GM21619 (cell line): ENCODE results near the gene TFCP2L1.
"Not testable (repeated sequence)": the region's sequence is repeated elsewhere in the genome, so short reads cannot be mapped to it uniquely, and the experiment has no call there.

Experiments
- ATAC-seq: cut with Tn5 transposase; IDR thresholded peaks from one replicate; pipeline ENCODE4 v1.9.1; 2021; ENCODE audit not compliant: unreplicated experiment

The TFCP2L1 gene

DNA sequence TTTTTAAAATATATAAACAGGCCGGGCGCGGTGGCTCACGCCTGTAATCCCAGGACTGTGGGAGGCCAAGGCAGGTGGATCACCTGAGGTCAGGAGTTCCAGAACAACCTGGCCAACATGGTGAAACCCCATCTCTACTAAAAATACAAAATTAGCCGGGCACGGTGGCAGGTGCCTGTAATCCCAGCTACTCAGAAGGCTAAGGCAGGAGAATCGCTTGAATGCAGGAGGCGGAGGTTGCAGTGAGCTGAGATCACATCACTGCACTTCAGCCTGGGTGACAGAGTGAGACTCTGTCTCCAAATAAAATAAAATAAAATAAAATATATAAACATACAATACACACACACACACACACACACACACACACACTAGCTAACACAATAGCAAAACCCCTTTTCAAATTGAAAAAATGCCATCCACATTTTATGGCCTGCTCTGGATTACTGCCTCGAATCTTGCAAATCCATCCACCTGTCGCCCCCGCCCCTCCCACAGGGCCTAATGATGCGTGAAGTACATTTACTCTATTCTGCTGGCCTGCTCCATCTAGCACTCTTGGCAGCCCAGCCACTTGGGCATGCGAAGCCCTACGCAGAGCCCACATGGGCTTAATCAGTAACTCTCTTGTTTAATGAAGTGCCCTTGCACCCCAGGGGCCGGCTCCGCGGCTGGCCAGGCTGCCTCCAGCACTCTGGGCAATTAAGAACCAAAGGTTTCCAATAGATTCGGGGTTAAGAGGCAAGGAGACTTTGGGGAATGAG lies 57.4 kb downstream of the TFCP2L1 start:
- ATAC-seq, result not testable (repeated sequence)

DNA sequence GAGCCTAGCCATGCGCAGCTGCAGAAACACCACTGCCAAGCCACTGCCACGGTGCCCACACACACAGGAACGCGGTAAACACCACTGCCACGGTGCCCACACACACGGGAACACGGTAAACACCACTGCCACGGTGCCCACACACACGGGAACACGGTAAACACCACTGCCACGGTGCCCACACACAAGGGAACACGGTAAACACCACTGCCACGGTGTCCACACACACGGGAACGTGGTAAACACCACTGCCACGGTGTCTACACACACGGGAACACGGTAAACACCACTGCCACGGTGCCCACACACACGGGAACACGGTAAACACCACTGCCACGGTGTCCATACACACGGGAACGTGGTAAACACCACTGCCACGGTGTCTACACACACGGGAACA lies 59.3 kb downstream of the TFCP2L1 start:
- not testable (repeated sequence) for ATAC-seq

DNA sequence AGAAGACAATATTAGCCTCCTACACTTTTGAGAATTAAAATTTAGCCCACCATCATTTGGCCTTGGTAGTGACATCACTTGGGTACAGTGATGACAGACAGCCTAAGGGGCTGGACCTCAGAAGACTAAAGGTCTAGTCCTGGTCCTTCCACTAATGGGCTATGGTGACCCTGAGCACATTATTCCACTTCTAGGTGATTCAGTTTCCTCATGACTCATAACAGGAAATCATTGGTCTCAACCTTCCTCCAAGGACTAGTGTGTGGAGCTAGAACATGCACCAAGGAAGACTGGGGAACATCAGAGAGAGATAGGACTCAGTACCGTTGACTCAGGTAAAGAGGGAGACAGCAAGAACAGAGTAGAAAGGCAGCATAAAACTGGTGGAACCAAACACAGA lies 64.0 kb downstream of the TFCP2L1 start:
- no peak for ATAC-seq

DNA sequence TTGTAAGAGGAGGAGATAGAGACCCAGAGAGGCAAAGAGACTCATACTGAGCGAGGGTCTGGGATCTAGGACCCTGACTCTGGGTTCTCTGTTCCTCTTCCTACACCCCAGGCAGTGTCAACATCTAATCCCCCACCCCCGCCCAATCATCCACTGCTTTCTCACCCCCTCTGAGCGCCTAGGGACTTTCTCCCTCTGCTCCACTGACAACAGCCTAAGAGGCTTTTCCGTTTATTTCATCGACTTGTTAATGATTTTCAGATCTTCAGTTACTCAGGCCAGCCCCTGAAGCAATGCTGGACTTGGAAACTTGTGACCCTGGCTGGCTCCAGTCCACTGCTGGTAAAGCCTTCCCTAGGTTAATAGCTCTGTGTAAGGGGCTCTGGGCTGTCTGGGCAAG lies 65.1 kb downstream of the TFCP2L1 start:
- ATAC-seq, result no peak

GRCh38 chr2:121218386-121218938 lies 66.5 kb downstream of the TFCP2L1 start:
- no peak for ATAC-seq

- no peak for ATAC-seq
These were observed 67.4 kb downstream of the TFCP2L1 start for GRCh38 chr2:121217627-121218026.

DNA sequence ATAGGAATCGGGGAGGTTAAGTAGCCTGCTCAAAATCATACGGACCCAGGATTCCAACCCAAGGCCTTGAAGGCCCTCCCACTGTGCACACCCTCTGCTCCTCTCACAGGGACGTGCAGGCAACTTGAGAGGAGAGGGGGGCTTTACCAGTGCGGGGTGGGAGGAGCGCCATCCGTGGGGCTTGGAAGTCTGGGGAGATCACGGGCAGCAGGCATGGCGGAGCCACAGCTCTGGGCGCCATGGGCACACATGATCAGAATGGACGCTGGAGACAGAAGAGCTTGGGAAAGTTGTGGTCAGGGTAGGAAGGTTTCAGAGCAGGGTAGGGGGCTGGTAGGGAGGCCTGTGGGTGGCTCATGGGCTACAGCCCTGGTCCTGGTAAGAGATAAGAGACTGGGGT lies 70.7 kb downstream of the TFCP2L1 start:
- ATAC-seq, result no peak

GRCh38 chr2:121213386-121213785 lies 71.6 kb downstream of the TFCP2L1 start:
- no peak for ATAC-seq

DNA sequence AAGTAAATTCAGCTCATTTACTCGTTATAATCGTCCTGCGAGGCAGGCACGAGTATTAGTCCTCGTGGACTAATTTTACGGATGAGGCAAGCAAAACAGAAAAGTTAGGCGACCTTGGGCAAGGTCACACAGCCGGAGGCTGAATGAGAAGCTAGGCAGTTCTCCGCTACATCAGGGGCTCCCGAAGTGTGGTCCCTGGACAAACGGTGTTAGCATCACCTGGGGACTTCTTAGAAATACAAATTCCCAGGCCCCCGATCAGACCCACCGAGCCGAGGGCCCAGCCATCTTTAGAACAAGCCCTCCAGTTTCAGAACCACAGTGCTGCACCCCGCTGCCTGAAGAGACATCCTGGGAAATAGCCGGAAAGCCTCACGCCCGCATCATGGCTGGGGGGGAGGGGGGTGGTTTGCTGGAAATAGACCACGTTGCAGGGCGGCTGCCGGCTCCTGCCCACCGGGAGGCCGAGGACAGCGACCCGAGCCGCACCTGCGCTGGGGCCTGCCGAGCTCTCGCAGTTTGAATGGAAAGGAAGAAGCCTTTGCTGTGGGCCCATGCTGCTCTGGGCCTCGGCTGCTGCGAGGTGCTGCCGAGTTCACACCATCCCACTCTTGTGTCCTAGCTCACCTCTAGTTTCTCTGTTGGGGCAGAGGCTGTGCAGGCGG lies 72.2 kb downstream of the TFCP2L1 start:
- ATAC-seq, result no peak

- no peak for ATAC-seq
These were observed 73.3 kb downstream of the TFCP2L1 start for GRCh38 chr2:121211689-121212151.

DNA sequence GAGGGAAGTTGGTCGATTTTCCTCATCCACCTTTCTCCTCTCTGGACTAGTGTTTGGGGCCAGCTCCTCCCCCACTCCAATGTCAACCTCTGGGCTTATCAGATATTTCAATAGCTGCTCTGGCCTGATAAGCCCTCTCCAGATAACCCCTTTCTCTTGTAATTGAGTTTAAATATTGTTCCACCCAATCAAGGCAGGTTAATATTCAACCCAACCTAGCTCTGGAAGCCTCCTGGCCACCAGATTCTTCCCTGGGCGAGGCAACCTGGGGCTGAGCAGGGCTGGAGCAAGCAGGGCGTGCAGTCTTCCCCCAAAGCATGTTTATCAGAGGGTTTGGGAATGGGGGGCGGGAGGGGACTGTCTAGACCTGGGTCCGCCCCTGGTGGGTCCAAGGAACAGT lies 73.8 kb downstream of the TFCP2L1 start:
- no peak for ATAC-seq

DNA sequence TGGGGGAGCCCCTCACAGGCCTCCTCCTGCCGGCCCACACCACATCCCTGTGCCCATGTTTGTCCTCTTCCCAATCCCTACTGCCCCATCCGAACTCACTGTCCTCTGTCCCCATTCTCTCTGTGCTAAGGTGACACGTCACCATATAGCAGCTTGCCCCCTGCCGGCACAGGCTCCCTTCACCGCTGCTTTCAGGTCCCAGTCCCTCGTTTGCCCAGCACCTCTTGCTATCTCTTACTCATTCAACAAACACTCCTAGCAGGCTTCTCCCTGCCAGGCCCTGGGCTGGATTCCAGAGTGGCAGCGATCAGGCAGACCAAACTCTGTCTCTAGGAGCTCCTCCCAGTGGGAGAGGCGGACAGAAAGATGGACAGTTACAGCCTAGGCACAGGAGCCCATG lies 74.3 kb downstream of the TFCP2L1 start:
- no peak for ATAC-seq

GRCh38 chr2:121209014-121209610 lies 75.9 kb downstream of the TFCP2L1 start:
- no peak for ATAC-seq

DNA sequence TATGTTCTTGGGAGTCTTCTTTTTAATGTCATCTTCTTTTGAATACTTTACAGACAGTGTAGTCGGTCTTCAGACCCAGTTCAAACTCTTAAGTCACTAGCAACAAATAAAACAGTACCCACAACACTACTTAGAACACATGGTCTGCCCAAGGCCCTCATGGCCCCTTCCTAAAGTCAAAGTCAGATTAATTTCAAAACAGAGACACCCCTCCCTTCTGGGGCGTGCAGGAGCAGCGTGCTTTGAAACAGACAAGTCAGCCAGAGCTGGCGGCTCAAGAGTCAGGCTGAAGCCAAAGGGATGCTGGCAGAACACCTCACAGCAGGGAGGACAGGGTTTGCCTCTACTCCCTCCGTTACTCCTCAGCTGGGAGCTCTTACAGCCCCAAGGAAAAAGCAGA lies 77.5 kb downstream of the TFCP2L1 start:
- ATAC-seq, result no peak

DNA sequence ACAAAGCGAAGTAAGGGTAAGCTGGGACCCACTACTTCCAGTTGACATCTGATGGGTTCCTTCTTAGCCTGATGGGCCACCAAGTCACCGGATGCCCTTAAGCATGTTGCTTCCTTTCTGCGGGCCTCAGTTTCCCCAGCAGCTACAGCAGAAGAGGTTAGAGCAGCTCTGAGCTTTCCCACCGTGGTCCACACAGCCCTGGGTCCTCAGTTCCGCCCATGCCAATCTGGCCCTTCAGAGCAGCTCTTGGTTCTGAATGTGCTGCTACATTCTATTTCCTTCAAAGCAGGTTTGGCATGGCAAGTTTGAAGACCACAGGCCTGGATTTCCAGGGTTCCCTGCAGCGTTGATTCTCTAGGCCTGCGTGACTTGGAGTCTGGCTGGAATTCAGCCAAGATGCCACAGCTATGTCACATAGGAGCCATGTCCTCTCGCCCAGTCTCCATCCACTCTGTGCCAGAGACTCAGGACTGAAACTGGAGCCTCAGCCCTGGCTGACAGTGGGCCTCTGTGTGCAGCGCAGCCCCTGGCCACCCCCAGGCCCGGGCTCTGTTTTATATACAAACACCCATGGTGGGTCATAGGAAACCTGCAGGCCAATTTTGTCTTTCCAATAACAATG lies 79.6 kb downstream of the TFCP2L1 start:
- ATAC-seq, result no peak

DNA sequence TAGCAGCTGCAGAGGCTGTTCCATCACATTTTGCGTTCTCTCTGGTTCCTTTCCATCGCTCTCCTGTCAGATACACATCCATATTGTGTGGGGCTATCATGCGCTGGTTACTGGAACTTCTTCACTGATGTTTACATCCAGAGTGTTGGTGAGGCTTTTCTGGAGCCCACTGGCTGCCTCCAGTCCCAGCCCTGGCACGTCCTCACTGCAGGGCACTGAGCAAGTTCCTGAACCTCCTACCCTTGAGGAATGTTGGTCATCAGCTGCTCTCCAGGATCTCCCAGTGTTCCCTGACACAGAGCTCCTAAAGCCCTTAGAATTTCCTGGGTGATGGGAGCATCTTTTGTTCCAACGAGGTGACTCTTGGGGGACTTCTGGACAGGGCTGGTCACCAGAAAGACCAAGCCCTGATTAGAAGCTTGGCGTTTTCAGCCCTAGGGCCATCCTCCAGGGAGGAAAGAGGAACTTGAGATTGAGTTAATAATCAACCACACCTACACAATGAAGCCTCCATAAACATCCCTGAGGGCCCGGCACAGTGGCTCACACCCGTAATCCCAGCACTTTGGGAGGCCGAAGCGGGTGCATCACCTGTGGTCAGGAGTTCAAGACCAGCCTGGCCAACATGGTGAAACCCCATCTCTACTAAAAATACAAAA lies 81.3 kb downstream of the TFCP2L1 start:
- ATAC-seq, result no peak

DNA sequence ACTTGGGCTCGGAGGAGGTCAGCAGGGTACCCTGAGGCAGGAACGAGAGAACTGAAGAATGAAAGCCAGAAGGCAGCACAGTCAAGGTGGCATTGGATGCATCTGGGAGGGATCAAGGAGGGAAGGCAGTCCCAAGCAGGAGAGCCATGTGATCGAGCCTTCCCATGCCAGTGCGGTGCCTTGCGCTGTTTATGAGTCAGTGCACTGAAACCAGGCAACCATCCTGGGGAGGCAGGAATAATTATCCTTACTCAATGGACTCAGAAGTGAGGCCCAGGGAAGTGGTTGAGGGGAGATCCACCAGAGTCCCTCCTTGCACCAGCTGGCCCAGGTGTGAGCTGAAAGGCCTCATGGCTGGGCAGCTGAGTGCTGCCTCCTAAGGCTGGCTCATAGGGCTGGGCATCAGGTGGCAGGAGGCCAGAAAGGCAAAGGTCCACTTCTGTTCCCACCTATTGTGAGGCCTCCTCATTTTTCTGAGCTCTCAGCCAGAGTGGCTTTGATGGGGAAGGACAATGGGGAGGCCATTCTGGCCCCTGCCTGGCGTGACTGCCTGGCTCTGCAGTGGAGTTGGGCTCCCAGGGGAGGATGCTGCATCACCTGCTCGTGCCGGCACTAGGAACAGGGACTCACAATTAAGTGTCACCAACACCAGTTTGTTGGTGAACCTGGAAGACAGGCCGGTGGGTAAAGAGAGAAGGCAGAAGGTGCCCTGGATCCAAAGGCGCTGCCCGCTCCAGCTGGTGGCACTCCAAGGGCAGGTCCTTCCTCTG lies 82.3 kb downstream of the TFCP2L1 start:
- no peak for ATAC-seq

- ATAC-seq, result no peak
These were observed 83.2 kb downstream of the TFCP2L1 start for GRCh38 chr2:121201796-121202195.

GRCh38 chr2:121200419-121201315 lies 84.3 kb downstream of the TFCP2L1 start:
- no peak for ATAC-seq
